ENCODE data around the gene GRHL1.

GRHL1 gene

GRCh38 chr2:9990736-9991135 is 39.2 kb downstream of the GRHL1 start:
- Histone ChIP-seq H3K36me3 (ENCODE audit: control insufficient read depth, insufficient read depth, low read length) (no peaks in the 10 kb centered on the region), H3K4me1 (ENCODE audit: control insufficient read depth, insufficient read depth, low read length) (no peaks in the 10 kb centered on the region), H3K9me3 (ENCODE audit: control insufficient read depth, low read length) (no peaks in the 10 kb centered on the region), H3K9ac (ENCODE audit: low read length) (no peak overlapping the region), H3K4me3 (ENCODE audit: low read length) (no peak overlapping the region), H3K27me3 (ENCODE audit: control insufficient read depth, insufficient read depth, low read length) (no peaks in the 10 kb centered on the region)

GRCh38 chr2:9991221-9991620 is 39.7 kb downstream of the GRHL1 start:
- Histone ChIP-seq H3K4me1 (ENCODE audit: control insufficient read depth, insufficient read depth, low read length) (no peaks in the 10 kb centered on the region), H3K27me3 (ENCODE audit: control insufficient read depth, insufficient read depth, low read length) (no peaks in the 10 kb centered on the region), H3K9me3 (ENCODE audit: control insufficient read depth, low read length) (no peaks in the 10 kb centered on the region), H3K4me3 (ENCODE audit: low read length) (no peak overlapping the region), H3K9ac (ENCODE audit: low read length) (no peak overlapping the region), H3K36me3 (ENCODE audit: control insufficient read depth, insufficient read depth, low read length) (no peaks in the 10 kb centered on the region)

- Histone ChIP-seq H3K4me1 (ENCODE audit: control insufficient read depth, insufficient read depth, low read length) (no peaks in the 10 kb centered on the region), H3K36me3 (ENCODE audit: control insufficient read depth, insufficient read depth, low read length) (no peaks in the 10 kb centered on the region), H3K4me3 (ENCODE audit: low read length) (no peak overlapping the region), H3K9me3 (ENCODE audit: control insufficient read depth, low read length) (no peaks in the 10 kb centered on the region), H3K9ac (ENCODE audit: low read length) (no peak overlapping the region), H3K27me3 (ENCODE audit: control insufficient read depth, insufficient read depth, low read length) (no peaks in the 10 kb centered on the region)
Observed at GRCh38 chr2:9991829-9992273, 40.4 kb downstream of the GRHL1 start.

- H3K27me3 ChIP-seq (ENCODE audit: control insufficient read depth, insufficient read depth, low read length) = no peaks in the 10 kb centered on the region
- no peak overlapping the region for H3K4me3 ChIP-seq (ENCODE audit: low read length)
- no peaks in the 10 kb centered on the region for H3K9me3 ChIP-seq (ENCODE audit: control insufficient read depth, low read length)
- no peaks in the 10 kb centered on the region for H3K36me3 ChIP-seq (ENCODE audit: control insufficient read depth, insufficient read depth, low read length)
- no peaks in the 10 kb centered on the region for H3K4me1 ChIP-seq (ENCODE audit: control insufficient read depth, insufficient read depth, low read length)
- no peak overlapping the region for H3K9ac ChIP-seq (ENCODE audit: low read length)
Observed at GRCh38 chr2:9992427-9993187, 41.1 kb downstream of the GRHL1 start.

GRCh38 chr2:9993488-9994165 is 42.1 kb downstream of the GRHL1 start:
- Histone ChIP-seq H3K4me1 (ENCODE audit: control insufficient read depth, insufficient read depth, low read length) (no peaks in the 10 kb centered on the region), H3K27me3 (ENCODE audit: control insufficient read depth, insufficient read depth, low read length) (no peaks in the 10 kb centered on the region), H3K4me3 (ENCODE audit: low read length) (no peak overlapping the region), H3K9ac (ENCODE audit: low read length) (no peak overlapping the region), H3K9me3 (ENCODE audit: control insufficient read depth, low read length) (no peaks in the 10 kb centered on the region), H3K36me3 (ENCODE audit: control insufficient read depth, insufficient read depth, low read length) (no peaks in the 10 kb centered on the region)

GRCh38 chr2:9994462-9994861 is 43.0 kb downstream of the GRHL1 start:
- Histone ChIP-seq H3K4me1 (ENCODE audit: control insufficient read depth, insufficient read depth, low read length) (no peaks in the 10 kb centered on the region), H3K9me3 (ENCODE audit: control insufficient read depth, low read length) (no peaks in the 10 kb centered on the region), H3K36me3 (ENCODE audit: control insufficient read depth, insufficient read depth, low read length) (no peaks in the 10 kb centered on the region), H3K4me3 (ENCODE audit: low read length) (no peak overlapping the region), H3K27me3 (ENCODE audit: control insufficient read depth, insufficient read depth, low read length) (no peaks in the 10 kb centered on the region), H3K9ac (ENCODE audit: low read length) (no peak overlapping the region)

GRCh38 chr2:9995059-9995458 is 43.6 kb downstream of the GRHL1 start:
- Histone ChIP-seq H3K9me3 (ENCODE audit: control insufficient read depth, low read length) (no peaks in the 10 kb centered on the region), H3K4me3 (ENCODE audit: low read length) (no peak overlapping the region), H3K27me3 (ENCODE audit: control insufficient read depth, insufficient read depth, low read length) (no peaks in the 10 kb centered on the region), H3K4me1 (ENCODE audit: control insufficient read depth, insufficient read depth, low read length) (no peaks in the 10 kb centered on the region), H3K36me3 (ENCODE audit: control insufficient read depth, insufficient read depth, low read length) (no peaks in the 10 kb centered on the region), H3K9ac (ENCODE audit: low read length) (no peak overlapping the region)

- H3K9me3 ChIP-seq (ENCODE audit: control insufficient read depth, low read length) = no peaks in the 10 kb centered on the region
- no peak overlapping the region for H3K9ac ChIP-seq (ENCODE audit: low read length)
- no peaks in the 10 kb centered on the region for H3K36me3 ChIP-seq (ENCODE audit: control insufficient read depth, insufficient read depth, low read length)
- H3K4me1 ChIP-seq (ENCODE audit: control insufficient read depth, insufficient read depth, low read length) = no peaks in the 10 kb centered on the region
- no peak overlapping the region for H3K4me3 ChIP-seq (ENCODE audit: low read length)
- H3K27me3 ChIP-seq (ENCODE audit: control insufficient read depth, insufficient read depth, low read length) = no peaks in the 10 kb centered on the region
Observed at GRCh38 chr2:9996321-9996720, 44.8 kb downstream of the GRHL1 start.

GRCh38 chr2:9997936-9998335 is 46.4 kb downstream of the GRHL1 start:
- Histone ChIP-seq H3K4me1 (ENCODE audit: control insufficient read depth, insufficient read depth, low read length) (no peaks in the 10 kb centered on the region), H3K9ac (ENCODE audit: low read length) (no peak overlapping the region), H3K9me3 (ENCODE audit: control insufficient read depth, low read length) (no peaks in the 10 kb centered on the region), H3K4me3 (ENCODE audit: low read length) (no peak overlapping the region), H3K27me3 (ENCODE audit: control insufficient read depth, insufficient read depth, low read length) (no peaks in the 10 kb centered on the region), H3K36me3 (ENCODE audit: control insufficient read depth, insufficient read depth, low read length) (no peaks in the 10 kb centered on the region)

- Histone ChIP-seq H3K27me3 (ENCODE audit: control insufficient read depth, insufficient read depth, low read length) (no peaks in the 10 kb centered on the region), H3K4me1 (ENCODE audit: control insufficient read depth, insufficient read depth, low read length) (no peaks in the 10 kb centered on the region), H3K4me3 (ENCODE audit: low read length) (no peak overlapping the region), H3K9me3 (ENCODE audit: control insufficient read depth, low read length) (no peaks in the 10 kb centered on the region), H3K9ac (ENCODE audit: low read length) (no peak overlapping the region), H3K36me3 (ENCODE audit: control insufficient read depth, insufficient read depth, low read length) (no peaks in the 10 kb centered on the region)
Observed at GRCh38 chr2:9998916-9999654, 47.6 kb downstream of the GRHL1 start.

- Histone ChIP-seq H3K36me3 (ENCODE audit: control insufficient read depth, insufficient read depth, low read length) (no peaks in the 10 kb centered on the region), H3K9me3 (ENCODE audit: control insufficient read depth, low read length) (no peaks in the 10 kb centered on the region), H3K27me3 (ENCODE audit: control insufficient read depth, insufficient read depth, low read length) (no peaks in the 10 kb centered on the region), H3K4me1 (ENCODE audit: control insufficient read depth, insufficient read depth, low read length) (no peaks in the 10 kb centered on the region), H3K4me3 (ENCODE audit: low read length) (no peak overlapping the region), H3K9ac (ENCODE audit: low read length) (no peak overlapping the region)
Observed at GRCh38 chr2:9999693-10000092, 48.2 kb downstream of the GRHL1 start.

GRCh38 chr2:10000541-10000940 is 49.0 kb downstream of the GRHL1 start:
- H3K4me1 ChIP-seq (ENCODE audit: control insufficient read depth, insufficient read depth, low read length) = no peaks in the 10 kb centered on the region
- no peak overlapping the region for H3K9ac ChIP-seq (ENCODE audit: low read length)
- H3K36me3 ChIP-seq (ENCODE audit: control insufficient read depth, insufficient read depth, low read length) = no peaks in the 10 kb centered on the region
- no peaks in the 10 kb centered on the region for H3K27me3 ChIP-seq (ENCODE audit: control insufficient read depth, insufficient read depth, low read length)
- no peaks in the 10 kb centered on the region for H3K9me3 ChIP-seq (ENCODE audit: control insufficient read depth, low read length)
- no peak overlapping the region for H3K4me3 ChIP-seq (ENCODE audit: low read length)
